ENCODE data around the gene HMG20A.

HMG20A gene

DNA sequence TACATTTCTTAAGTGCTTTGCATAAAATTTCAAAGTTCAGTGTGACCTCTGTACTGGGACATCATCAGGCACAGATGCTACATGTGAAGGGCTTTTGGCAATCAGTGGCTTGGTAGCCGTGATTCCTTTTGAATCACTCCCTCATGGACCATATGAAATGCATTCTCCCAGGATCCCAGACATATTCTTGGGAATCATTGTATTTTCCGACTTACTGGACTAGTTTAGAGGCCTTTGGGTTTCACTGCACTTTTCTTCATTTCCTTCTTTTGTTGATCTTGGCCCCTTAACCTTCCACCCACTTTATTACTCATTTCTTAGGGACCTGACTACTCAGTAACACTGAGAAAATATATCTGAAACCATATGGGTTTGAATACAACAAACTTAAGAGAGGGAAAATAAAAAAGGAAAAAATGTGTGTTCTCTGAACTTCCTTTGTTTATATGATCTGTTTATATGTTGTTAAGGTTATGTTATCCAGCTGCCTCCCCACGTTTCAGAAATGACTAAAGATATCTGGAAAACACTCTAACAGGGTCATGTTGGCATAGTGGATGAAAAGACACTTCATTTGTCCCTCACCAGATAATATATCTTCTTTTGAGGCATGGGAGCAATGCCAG, 35.1 kb downstream of the HMG20A start:
- TF ChIP-seq, protein P1, sequence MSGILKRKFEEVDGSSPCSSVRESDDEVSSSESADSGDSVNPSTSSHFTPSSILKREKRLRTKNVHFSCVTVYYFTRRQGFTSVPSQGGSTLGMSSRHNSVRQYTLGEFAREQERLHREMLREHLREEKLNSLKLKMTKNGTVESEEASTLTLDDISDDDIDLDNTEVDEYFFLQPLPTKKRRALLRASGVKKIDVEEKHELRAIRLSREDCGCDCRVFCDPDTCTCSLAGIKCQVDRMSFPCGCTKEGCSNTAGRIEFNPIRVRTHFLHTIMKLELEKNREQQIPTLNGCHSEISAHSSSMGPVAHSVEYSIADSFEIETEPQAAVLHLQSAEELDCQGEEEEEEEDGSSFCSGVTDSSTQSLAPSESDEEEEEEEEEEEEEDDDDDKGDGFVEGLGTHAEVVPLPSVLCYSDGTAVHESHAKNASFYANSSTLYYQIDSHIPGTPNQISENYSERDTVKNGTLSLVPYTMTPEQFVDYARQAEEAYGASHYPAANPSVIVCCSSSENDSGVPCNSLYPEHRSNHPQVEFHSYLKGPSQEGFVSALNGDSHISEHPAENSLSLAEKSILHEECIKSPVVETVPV (CRISPR knock-in tag; IDR thresholded peaks at IDR 0.05): no peak
- no peak for TF ChIP-seq ZFP30 (CRISPR knock-in tag; IDR thresholded peaks at IDR 0.05)
- no peak for TF ChIP-seq ZC3H10 (CRISPR knock-in tag; IDR thresholded peaks at IDR 0.05)
- no peak for TF ChIP-seq ESRRG (CRISPR knock-in tag; IDR thresholded peaks at IDR 0.05)
- TF ChIP-seq, protein P2, sequence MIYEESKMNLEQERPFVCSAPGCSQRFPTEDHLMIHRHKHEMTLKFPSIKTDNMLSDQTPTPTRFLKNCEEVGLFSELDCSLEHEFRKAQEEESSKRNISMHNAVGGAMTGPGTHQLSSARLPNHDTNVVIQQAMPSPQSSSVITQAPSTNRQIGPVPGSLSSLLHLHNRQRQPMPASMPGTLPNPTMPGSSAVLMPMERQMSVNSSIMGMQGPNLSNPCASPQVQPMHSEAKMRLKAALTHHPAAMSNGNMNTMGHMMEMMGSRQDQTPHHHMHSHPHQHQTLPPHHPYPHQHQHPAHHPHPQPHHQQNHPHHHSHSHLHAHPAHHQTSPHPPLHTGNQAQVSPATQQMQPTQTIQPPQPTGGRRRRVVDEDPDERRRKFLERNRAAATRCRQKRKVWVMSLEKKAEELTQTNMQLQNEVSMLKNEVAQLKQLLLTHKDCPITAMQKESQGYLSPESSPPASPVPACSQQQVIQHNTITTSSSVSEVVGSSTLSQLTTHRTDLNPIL (CRISPR knock-in tag; IDR thresholded peaks at IDR 0.05; ENCODE audit: low read depth): no peak
- TF ChIP-seq, protein P3, sequence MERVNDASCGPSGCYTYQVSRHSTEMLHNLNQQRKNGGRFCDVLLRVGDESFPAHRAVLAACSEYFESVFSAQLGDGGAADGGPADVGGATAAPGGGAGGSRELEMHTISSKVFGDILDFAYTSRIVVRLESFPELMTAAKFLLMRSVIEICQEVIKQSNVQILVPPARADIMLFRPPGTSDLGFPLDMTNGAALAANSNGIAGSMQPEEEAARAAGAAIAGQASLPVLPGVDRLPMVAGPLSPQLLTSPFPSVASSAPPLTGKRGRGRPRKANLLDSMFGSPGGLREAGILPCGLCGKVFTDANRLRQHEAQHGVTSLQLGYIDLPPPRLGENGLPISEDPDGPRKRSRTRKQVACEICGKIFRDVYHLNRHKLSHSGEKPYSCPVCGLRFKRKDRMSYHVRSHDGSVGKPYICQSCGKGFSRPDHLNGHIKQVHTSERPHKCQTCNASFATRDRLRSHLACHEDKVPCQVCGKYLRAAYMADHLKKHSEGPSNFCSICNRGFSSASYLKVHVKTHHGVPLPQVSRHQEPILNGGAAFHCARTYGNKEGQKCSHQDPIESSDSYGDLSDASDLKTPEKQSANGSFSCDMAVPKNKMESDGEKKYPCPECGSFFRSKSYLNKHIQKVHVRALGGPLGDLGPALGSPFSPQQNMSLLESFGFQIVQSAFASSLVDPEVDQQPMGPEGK (CRISPR knock-in tag; IDR thresholded peaks at IDR 0.05; ENCODE audit: borderline replicate concordance): no peak
- no peak for TF ChIP-seq ZNF565 (CRISPR knock-in tag; conservative IDR thresholded peaks at IDR 0.05; ENCODE audit: low read depth)
- no peak for TF ChIP-seq BACH2 (CRISPR knock-in tag; IDR thresholded peaks at IDR 0.05; ENCODE audit: borderline replicate concordance)
- no peak for TF ChIP-seq PPARA (CRISPR knock-in tag; IDR thresholded peaks at IDR 0.05; ENCODE audit: borderline replicate concordance)
- peak; percentile 64 for ATAC-seq

DNA sequence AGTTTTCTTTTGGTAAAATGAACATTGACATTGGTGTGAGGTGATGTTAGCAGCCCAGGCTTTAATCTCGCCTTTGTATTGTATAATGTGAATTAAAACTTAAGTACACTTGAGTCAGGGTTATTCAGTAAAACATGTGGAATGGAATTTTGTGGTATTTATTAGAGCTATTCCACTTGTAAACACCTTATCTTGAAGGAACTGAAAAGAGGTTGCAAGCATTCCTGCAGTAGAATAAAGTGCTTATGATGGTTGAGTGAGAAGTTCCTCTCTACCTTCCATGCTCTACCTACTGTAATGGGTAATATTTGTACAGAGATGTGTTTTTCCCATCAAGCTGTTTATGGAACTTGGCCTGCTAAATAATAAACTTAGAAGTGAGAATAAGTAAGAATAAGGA, 36.1 kb downstream of the HMG20A start:
- TF ChIP-seq CSDC2 (CRISPR knock-in tag; IDR thresholded peaks at IDR 0.05) (no peak), PPARA (CRISPR knock-in tag; IDR thresholded peaks at IDR 0.05; ENCODE audit: borderline replicate concordance) (no peak), ZC3H10 (CRISPR knock-in tag; IDR thresholded peaks at IDR 0.05) (no peak), ZFP3 (CRISPR knock-in tag; IDR thresholded peaks at IDR 0.05) (no peak), ISL1 (CRISPR knock-in tag; IDR thresholded peaks at IDR 0.05) (no peak), ZFP30 (CRISPR knock-in tag; IDR thresholded peaks at IDR 0.05) (no peak), TCF4 (CRISPR knock-in tag; IDR thresholded peaks at IDR 0.05; ENCODE audit: borderline replicate concordance) (no peak), GLIS3 (CRISPR knock-in tag; IDR thresholded peaks at IDR 0.05) (no peak), ESRRG (CRISPR knock-in tag; IDR thresholded peaks at IDR 0.05) (no peak), SNAI2 (CRISPR knock-in tag; IDR thresholded peaks at IDR 0.05) (no peak), ARNTL (CRISPR knock-in tag; IDR thresholded peaks at IDR 0.05; ENCODE audit: borderline replicate concordance, low read depth) (no peak), BACH2 (CRISPR knock-in tag; IDR thresholded peaks at IDR 0.05; ENCODE audit: borderline replicate concordance) (no peak)
- TF ChIP-seq, protein P4, sequence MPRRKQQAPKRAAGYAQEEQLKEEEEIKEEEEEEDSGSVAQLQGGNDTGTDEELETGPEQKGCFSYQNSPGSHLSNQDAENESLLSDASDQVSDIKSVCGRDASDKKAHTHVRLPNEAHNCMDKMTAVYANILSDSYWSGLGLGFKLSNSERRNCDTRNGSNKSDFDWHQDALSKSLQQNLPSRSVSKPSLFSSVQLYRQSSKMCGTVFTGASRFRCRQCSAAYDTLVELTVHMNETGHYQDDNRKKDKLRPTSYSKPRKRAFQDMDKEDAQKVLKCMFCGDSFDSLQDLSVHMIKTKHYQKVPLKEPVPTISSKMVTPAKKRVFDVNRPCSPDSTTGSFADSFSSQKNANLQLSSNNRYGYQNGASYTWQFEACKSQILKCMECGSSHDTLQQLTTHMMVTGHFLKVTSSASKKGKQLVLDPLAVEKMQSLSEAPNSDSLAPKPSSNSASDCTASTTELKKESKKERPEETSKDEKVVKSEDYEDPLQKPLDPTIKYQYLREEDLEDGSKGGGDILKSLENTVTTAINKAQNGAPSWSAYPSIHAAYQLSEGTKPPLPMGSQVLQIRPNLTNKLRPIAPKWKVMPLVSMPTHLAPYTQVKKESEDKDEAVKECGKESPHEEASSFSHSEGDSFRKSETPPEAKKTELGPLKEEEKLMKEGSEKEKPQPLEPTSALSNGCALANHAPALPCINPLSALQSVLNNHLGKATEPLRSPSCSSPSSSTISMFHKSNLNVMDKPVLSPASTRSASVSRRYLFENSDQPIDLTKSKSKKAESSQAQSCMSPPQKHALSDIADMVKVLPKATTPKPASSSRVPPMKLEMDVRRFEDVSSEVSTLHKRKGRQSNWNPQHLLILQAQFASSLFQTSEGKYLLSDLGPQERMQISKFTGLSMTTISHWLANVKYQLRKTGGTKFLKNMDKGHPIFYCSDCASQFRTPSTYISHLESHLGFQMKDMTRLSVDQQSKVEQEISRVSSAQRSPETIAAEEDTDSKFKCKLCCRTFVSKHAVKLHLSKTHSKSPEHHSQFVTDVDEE (CRISPR knock-in tag; IDR thresholded peaks at IDR 0.05): no peak
- TF ChIP-seq, protein P5, sequence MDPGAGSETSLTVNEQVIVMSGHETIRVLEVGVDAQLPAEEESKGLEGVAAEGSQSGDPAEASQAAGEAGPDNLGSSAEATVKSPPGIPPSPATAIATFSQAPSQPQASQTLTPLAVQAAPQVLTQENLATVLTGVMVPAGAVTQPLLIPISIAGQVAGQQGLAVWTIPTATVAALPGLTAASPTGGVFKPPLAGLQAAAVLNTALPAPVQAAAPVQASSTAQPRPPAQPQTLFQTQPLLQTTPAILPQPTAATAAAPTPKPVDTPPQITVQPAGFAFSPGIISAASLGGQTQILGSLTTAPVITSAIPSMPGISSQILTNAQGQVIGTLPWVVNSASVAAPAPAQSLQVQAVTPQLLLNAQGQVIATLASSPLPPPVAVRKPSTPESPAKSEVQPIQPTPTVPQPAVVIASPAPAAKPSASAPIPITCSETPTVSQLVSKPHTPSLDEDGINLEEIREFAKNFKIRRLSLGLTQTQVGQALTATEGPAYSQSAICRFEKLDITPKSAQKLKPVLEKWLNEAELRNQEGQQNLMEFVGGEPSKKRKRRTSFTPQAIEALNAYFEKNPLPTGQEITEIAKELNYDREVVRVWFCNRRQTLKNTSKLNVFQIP (CRISPR knock-in tag; IDR thresholded peaks at IDR 0.05; ENCODE audit: borderline replicate concordance, low read depth): no peak
- TF ChIP-seq, protein P1 (CRISPR knock-in tag; IDR thresholded peaks at IDR 0.05): no peak
- TF ChIP-seq, protein P2 (CRISPR knock-in tag; IDR thresholded peaks at IDR 0.05; ENCODE audit: low read depth): no peak

More for the DNA sequence above, 36.1 kb downstream of the HMG20A start:
- ATAC-seq: no peak

Measured in SK-N-SH treated with all-trans-retinoic acid at 6 μM for 48 hours (cell line).